HEK293 (cell line): ENCODE measurements around the gene VWF.

ENCODE experiments used
- CTCF ChIA-PET: fragments of 350-600 bp; formaldehyde crosslinking; extraction: SDS; loops from one replicate; lab custom pipeline; 2021; ENCODE audit warnings: antibody characterized with exemption; lab: Yijun Ruan, JAX
- POLR2A ChIA-PET: fragments of 300-600 bp; formaldehyde crosslinking; extraction: SDS; loops from one replicate; lab custom pipeline; 2020; ENCODE audit warnings: antibody characterized with exemption, inconsistent platforms; lab: Yijun Ruan, JAX
- H3K27ac ChIP-seq: fragments of 200-500 bp; sonication (Bioruptor generic); 2 replicates; pipeline ENCODE4 v1.5.1; 2014; ENCODE audit warnings: low read depth, low read length, control low read depth, inconsistent platforms; ENCODE audit errors: extremely low read depth
- H3K36me3 ChIP-seq, 2 experiments: fragments of 200-500 bp in 1 of 2; sonication (Bioruptor generic) in 1 of 2; 1 replicate in 1 of 2; 2 replicates in 1 of 2; pipeline ENCODE4 v1.5.1; 2014 to 2017; ENCODE audit warnings: inconsistent platforms in 2 of 2, low read length in 2 of 2; ENCODE audit not compliant: control insufficient read depth in 2 of 2, insufficient read depth in 1 of 2
- H3K4me1 ChIP-seq: fragments of 200-500 bp; sonication (Bioruptor generic); 2 replicates; pipeline ENCODE4 v1.5.1; 2014; ENCODE audit warnings: mild to moderate bottlenecking, low read length, inconsistent platforms; ENCODE audit not compliant: control insufficient read depth, insufficient read depth
- H3K4me3 ChIP-seq: 2 replicates; pipeline ENCODE4 v1.5.1; 2011; ENCODE audit warnings: low read depth, mild to moderate bottlenecking, control low read depth, low read length, moderate library complexity
- H3K9me3 ChIP-seq: fragments of 200-500 bp; sonication (Bioruptor generic); 2 replicates; pipeline ENCODE4 v1.5.1; 2014; ENCODE audit warnings: low read depth, low read length, inconsistent platforms; ENCODE audit not compliant: control insufficient read depth, insufficient read depth
- EGR2 ChIP-seq: fragments of 450-650 bp; formaldehyde crosslinking; IDR thresholded peaks from 2 replicates; pipeline ENCODE4 v1.5.1; 2016; ENCODE audit warnings: low read depth, missing biosample characterization, missing genetic modification characterization
- GLIS2 ChIP-seq: fragments of 450-650 bp; formaldehyde crosslinking; IDR thresholded peaks from 2 replicates; pipeline ENCODE4 v1.5.1; 2016; ENCODE audit warnings: missing biosample characterization, missing genetic modification characterization
- OSR2 ChIP-seq: fragments of 450-650 bp; formaldehyde crosslinking; IDR thresholded peaks from 2 replicates; pipeline ENCODE4 v1.5.1; 2016; ENCODE audit warnings: missing biosample characterization, missing genetic modification characterization
- OVOL3 ChIP-seq: fragments of 450-650 bp; formaldehyde crosslinking; IDR thresholded peaks from 2 replicates; pipeline ENCODE4 v1.5.1; 2016; ENCODE audit warnings: missing biosample characterization, missing genetic modification characterization
- SP2 ChIP-seq: fragments of 450-650 bp; formaldehyde crosslinking; IDR thresholded peaks from 2 replicates; pipeline ENCODE4 v1.5.1; 2016; ENCODE audit warnings: missing biosample characterization, missing genetic modification characterization
- SP7 ChIP-seq: fragments of 450-650 bp; formaldehyde crosslinking; IDR thresholded peaks from 2 replicates; pipeline ENCODE4 v1.5.1; 2016; ENCODE audit warnings: missing biosample characterization, missing genetic modification characterization
- WT1 ChIP-seq: fragments of 450-650 bp; formaldehyde crosslinking; IDR thresholded peaks from 2 replicates; pipeline ENCODE4 v1.5.1; 2016; ENCODE audit warnings: missing biosample characterization, missing genetic modification characterization
- YY1 ChIP-seq: fragments of 450-650 bp; formaldehyde crosslinking; IDR thresholded peaks from 2 replicates; pipeline ENCODE4 v1.5.1; 2018; ENCODE audit warnings: missing biosample characterization, missing genetic modification characterization
- ZBTB1 ChIP-seq: fragments of 450-650 bp; formaldehyde crosslinking; IDR thresholded peaks from 2 replicates; pipeline ENCODE4 v1.5.1; 2016; ENCODE audit warnings: missing biosample characterization, missing genetic modification characterization
- ZBTB7A ChIP-seq: fragments of 450-650 bp; formaldehyde crosslinking; IDR thresholded peaks from 2 replicates; pipeline ENCODE4 v1.5.1; 2016; ENCODE audit warnings: low read depth, missing biosample characterization, missing genetic modification characterization
- ZFHX2 ChIP-seq: fragments of 450-650 bp; formaldehyde crosslinking; conservative IDR thresholded peaks from 2 replicates; pipeline ENCODE4 v1.5.1; 2016; ENCODE audit warnings: missing biosample characterization, missing genetic modification characterization
- ZIC2 ChIP-seq: fragments of 450-650 bp; formaldehyde crosslinking; IDR thresholded peaks from 2 replicates; pipeline ENCODE4 v1.5.1; 2016; ENCODE audit warnings: missing biosample characterization, missing genetic modification characterization
- ZNF23 ChIP-seq: fragments of 450-650 bp; formaldehyde crosslinking; IDR thresholded peaks from 2 replicates; pipeline ENCODE4 v1.5.1; 2016; ENCODE audit warnings: missing biosample characterization, missing genetic modification characterization, borderline replicate concordance
- ZNF274 ChIP-seq, 2 experiments: fragments of 200-500 bp in 1 of 2; fragments of 450-650 bp in 1 of 2; sonication (Bioruptor generic) in 1 of 2; formaldehyde crosslinking in 1 of 2; IDR thresholded peaks; 2 replicates each; pipeline versions ENCODE4 v1.5.1 to v1.6.1; 2014 to 2016; ENCODE audit warnings: borderline replicate concordance in 1 of 2, inconsistent platforms in 1 of 2, low read length in 1 of 2, missing biosample characterization in 1 of 2, missing genetic modification characterization in 1 of 2
- ZNF292 ChIP-seq: fragments of 450-650 bp; formaldehyde crosslinking; IDR thresholded peaks from 2 replicates; pipeline ENCODE4 v1.5.1; 2016; ENCODE audit warnings: low read depth, missing biosample characterization, missing genetic modification characterization, borderline replicate concordance
- ZNF324 ChIP-seq: fragments of 450-650 bp; formaldehyde crosslinking; IDR thresholded peaks from 2 replicates; pipeline ENCODE4 v1.5.1; 2016; ENCODE audit warnings: missing biosample characterization, missing genetic modification characterization
- ZNF366 ChIP-seq: fragments of 450-650 bp; formaldehyde crosslinking; conservative IDR thresholded peaks from 2 replicates; pipeline ENCODE4 v1.5.1; 2016; ENCODE audit warnings: missing biosample characterization, missing genetic modification characterization
- ZNF394 ChIP-seq: fragments of 450-650 bp; formaldehyde crosslinking; IDR thresholded peaks from 2 replicates; pipeline ENCODE4 v1.5.1; 2016; ENCODE audit warnings: missing biosample characterization, missing genetic modification characterization, mild to moderate bottlenecking, moderate library complexity, borderline replicate concordance
- ZNF426 ChIP-seq: fragments of 450-650 bp; formaldehyde crosslinking; IDR thresholded peaks from 2 replicates; pipeline ENCODE4 v1.5.1; 2017; ENCODE audit warnings: missing biosample characterization, missing genetic modification characterization, mild to moderate bottlenecking, inconsistent platforms, moderate library complexity
- ZNF433 ChIP-seq: fragments of 450-650 bp; formaldehyde crosslinking; IDR thresholded peaks from 2 replicates; pipeline ENCODE4 v1.5.1; 2016; ENCODE audit warnings: missing biosample characterization, missing genetic modification characterization, low read depth
- ZNF473 ChIP-seq: fragments of 450-650 bp; formaldehyde crosslinking; IDR thresholded peaks from 2 replicates; pipeline ENCODE4 v1.5.1; 2017; ENCODE audit warnings: missing biosample characterization, missing genetic modification characterization
- ZNF580 ChIP-seq: fragments of 450-650 bp; formaldehyde crosslinking; IDR thresholded peaks from 2 replicates; pipeline ENCODE4 v1.5.1; 2016; ENCODE audit warnings: missing biosample characterization, missing genetic modification characterization
- ZNF600 ChIP-seq: fragments of 450-650 bp; formaldehyde crosslinking; IDR thresholded peaks from 2 replicates; pipeline ENCODE4 v1.5.1; 2016; ENCODE audit warnings: missing biosample characterization, missing genetic modification characterization
- ZNF621 ChIP-seq: fragments of 450-650 bp; formaldehyde crosslinking; IDR thresholded peaks from 2 replicates; pipeline ENCODE4 v1.5.1; 2017; ENCODE audit warnings: missing biosample characterization, missing genetic modification characterization
- ZNF664 ChIP-seq: fragments of 450-650 bp; formaldehyde crosslinking; IDR thresholded peaks from 2 replicates; pipeline ENCODE4 v1.5.1; 2016; ENCODE audit warnings: missing biosample characterization, missing genetic modification characterization
- ZNF670 ChIP-seq: fragments of 450-650 bp; formaldehyde crosslinking; IDR thresholded peaks from 2 replicates; pipeline ENCODE4 v1.5.1; 2016; ENCODE audit warnings: missing biosample characterization, missing genetic modification characterization, low read depth
- ZSCAN18 ChIP-seq: fragments of 450-650 bp; formaldehyde crosslinking; IDR thresholded peaks from 2 replicates; pipeline ENCODE4 v1.5.1; 2016; ENCODE audit warnings: missing biosample characterization, missing genetic modification characterization
- TF ChIP-seq, protein P1 (sequence below): fragments of 450-650 bp; formaldehyde crosslinking; conservative IDR thresholded peaks from 2 replicates; pipeline ENCODE4 v1.5.1; 2016; ENCODE audit warnings: low read depth, missing biosample characterization, missing genetic modification characterization
- TF ChIP-seq, protein P2 (sequence below): fragments of 450-650 bp; formaldehyde crosslinking; IDR thresholded peaks from 2 replicates; pipeline ENCODE4 v1.5.1; 2017; ENCODE audit warnings: missing biosample characterization, mild to moderate bottlenecking, missing genetic modification characterization, moderate library complexity

The VWF gene

DNA sequence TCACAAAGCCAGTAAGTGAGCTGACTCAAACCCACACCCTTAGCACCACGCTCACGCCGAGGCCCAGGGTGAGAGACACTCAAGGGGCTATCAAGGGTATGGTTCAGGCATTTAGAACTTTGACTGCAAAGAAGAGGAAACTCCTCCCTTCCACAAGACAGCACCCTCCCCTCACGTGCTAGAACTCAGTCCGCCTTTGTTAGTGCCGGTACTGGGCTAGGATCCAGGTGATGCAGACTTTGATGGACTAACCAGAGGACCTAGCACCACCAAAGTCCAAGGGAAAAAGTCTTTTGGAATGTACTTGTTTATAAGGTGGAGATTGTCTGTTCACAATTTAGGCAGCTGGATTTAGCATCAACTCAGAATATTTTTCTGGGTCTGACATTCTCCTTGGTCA is 33.7 kb downstream of the VWF start:
- CTCF ChIA-PET, result no interaction called here
- TF ChIP-seq ZNF324 (tag by site-specific recombination) (no peak), ZNF23 (no peak), ZNF473 (tag by site-specific recombination) (no peak), ZIC2 (tag by site-specific recombination) (no peak), ZBTB7A (tag by site-specific recombination) (no peak), ZNF664 (tag by site-specific recombination) (no peak), ZNF426 (tag by site-specific recombination) (no peak), ZNF621 (tag by site-specific recombination) (no peak), ZNF274 (IDR thresholded peaks at IDR 0.05; ENCODE audit: low read length) (no peak), ZNF274 (tag by site-specific recombination; IDR thresholded peaks at IDR 0.05; ENCODE audit: borderline replicate concordance) (no peak), ZNF670 (tag by site-specific recombination) (no peak), ZBTB1 (tag by site-specific recombination) (no peak), ZNF580 (no peak), ZNF292 (no peak), OSR2 (tag by site-specific recombination) (no peak)
- TF ChIP-seq, protein P1, sequence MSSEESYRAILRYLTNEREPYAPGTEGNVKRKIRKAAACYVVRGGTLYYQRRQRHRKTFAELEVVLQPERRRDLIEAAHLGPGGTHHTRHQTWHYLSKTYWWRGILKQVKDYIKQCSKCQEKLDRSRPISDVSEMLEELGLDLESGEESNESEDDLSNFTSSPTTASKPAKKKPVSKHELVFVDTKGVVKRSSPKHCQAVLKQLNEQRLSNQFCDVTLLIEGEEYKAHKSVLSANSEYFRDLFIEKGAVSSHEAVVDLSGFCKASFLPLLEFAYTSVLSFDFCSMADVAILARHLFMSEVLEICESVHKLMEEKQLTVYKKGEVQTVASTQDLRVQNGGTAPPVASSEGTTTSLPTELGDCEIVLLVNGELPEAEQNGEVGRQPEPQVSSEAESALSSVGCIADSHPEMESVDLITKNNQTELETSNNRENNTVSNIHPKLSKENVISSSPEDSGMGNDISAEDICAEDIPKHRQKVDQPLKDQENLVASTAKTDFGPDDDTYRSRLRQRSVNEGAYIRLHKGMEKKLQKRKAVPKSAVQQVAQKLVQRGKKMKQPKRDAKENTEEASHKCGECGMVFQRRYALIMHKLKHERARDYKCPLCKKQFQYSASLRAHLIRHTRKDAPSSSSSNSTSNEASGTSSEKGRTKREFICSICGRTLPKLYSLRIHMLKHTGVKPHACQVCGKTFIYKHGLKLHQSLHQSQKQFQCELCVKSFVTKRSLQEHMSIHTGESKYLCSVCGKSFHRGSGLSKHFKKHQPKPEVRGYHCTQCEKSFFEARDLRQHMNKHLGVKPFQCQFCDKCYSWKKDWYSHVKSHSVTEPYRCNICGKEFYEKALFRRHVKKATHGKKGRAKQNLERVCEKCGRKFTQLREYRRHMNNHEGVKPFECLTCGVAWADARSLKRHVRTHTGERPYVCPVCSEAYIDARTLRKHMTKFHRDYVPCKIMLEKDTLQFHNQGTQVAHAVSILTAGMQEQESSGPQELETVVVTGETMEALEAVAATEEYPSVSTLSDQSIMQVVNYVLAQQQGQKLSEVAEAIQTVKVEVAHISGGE, result no peak
- peaks cover 2% of the 10 kb centered on the region; the same call in 1 of the 2 replicates for H3K4me1 ChIP-seq

DNA sequence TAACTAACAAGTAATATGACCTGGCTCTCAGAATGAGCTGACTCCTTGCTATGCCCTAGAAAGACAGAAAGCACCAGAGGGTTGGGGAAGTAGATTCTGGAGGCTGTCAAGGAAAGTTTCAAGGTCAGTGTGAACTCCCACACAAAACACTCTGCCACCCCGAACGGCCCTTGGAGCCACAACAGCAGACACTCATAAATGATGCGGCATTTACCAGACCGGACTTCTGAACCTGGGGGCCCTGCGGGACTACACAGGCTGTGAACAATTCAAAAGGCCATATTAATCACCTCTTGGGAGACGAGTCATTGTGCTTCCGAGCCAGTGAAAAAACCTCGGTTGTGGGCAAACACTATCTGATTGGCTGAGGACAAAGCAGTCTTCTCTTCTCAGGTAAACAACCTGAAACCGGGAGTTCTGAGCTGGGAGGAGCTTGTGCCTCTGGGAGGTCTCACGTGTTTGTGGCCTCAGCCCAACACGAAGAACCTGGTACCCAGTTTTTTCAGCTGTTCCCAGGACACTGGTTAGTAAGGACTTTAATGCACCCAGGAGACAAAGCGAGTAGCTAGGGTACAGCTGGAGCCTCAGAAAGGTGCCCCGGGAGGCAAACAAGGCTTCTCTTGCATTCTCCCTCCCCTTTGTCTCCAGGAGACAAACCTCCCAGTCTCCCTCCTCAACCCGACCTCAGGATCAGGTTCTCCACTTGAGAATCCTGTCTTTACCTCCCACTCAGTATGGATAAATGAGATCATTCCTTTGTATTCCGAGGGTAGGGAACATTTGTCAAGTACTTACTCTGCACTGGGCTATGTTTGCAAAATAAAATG is 35.3 kb downstream of the VWF start:
- H3K36me3 ChIP-seq, result no peaks in the 10 kb centered on the region
- H3K4me3 ChIP-seq, result no peak overlapping the region
- CTCF ChIA-PET, result interaction anchor here (0.7 to 1.3 kb wide), 2 partner anchors 18 to 126 kb away, joined by 3 to 4 read pairs; no protein-coding TSS in a partner anchor
- POLR2A ChIA-PET, result interaction anchor here (0.6 kb wide), 1 partner anchor 21 kb away, joined by 3 read pairs; no protein-coding TSS in a partner anchor
- H3K4me1 ChIP-seq, result peaks cover 2% of the 10 kb centered on the region
- no peaks in the 10 kb centered on the region for H3K9me3 ChIP-seq
- H3K27ac ChIP-seq, result 0 out of 2 replicates have a peak overlapping the region, but pooled peaks have one; percentile 5
- TF ChIP-seq SP7 (tag by site-specific recombination) (peak; percentile 28; the same call in 1 of the 2 replicates), WT1 (peak; percentile 79), YY1 (no peak), OVOL3 (tag by site-specific recombination) (no peak), ZFHX2 (tag by site-specific recombination) (peak; percentile 67), ZSCAN18 (tag by site-specific recombination) (no peak), ZNF366 (tag by site-specific recombination) (peak; percentile 29; the same call in 1 of the 2 replicates), EGR2 (tag by site-specific recombination) (peak; percentile 70; the same call in 1 of the 2 replicates), ZNF394 (tag by site-specific recombination) (0 out of 2 replicates have a peak, but pooled peaks have one; percentile 23), SP2 (tag by site-specific recombination) (peak; percentile 34; the same call in 1 of the 2 replicates), ZNF600 (peak; percentile 76), ZNF433 (tag by site-specific recombination) (no peak), GLIS2 (0 out of 2 replicates have a peak, but pooled peaks have one; percentile 29)
- TF ChIP-seq, protein P2, sequence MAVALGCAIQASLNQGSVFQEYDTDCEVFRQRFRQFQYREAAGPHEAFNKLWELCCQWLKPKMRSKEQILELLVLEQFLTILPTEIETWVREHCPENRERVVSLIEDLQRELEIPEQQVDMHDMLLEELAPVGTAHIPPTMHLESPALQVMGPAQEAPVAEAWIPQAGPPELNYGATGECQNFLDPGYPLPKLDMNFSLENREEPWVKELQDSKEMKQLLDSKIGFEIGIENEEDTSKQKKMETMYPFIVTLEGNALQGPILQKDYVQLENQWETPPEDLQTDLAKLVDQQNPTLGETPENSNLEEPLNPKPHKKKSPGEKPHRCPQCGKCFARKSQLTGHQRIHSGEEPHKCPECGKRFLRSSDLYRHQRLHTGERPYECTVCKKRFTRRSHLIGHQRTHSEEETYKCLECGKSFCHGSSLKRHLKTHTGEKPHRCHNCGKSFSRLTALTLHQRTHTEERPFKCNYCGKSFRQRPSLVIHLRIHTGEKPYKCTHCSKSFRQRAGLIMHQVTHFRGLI (tag by site-specific recombination), result peak; percentile 19; the same call in 1 of the 2 replicates

More for the DNA sequence above, 33.7 kb downstream of the VWF start:
- Histone ChIP-seq H3K4me3 (no peak overlapping the region), H3K9me3 (no peaks in the 10 kb centered on the region), H3K36me3 (no peaks in the 10 kb centered on the region), H3K27ac (no peak overlapping the region)
- POLR2A ChIA-PET, result no interaction called here
